ENCODE results near the gene TMEM170B.

TMEM170B gene

GRCh38 chr6:11614534-11615213 is 77.1 kb downstream of the TMEM170B start:
- DNase-seq (ENCODE audit: low read depth, low spot score), result no peak

- no peak for DNase-seq (ENCODE audit: low read depth, low spot score)
Measured at GRCh38 chr6:11615214-11615602, 77.7 kb downstream of the TMEM170B start.

DNA sequence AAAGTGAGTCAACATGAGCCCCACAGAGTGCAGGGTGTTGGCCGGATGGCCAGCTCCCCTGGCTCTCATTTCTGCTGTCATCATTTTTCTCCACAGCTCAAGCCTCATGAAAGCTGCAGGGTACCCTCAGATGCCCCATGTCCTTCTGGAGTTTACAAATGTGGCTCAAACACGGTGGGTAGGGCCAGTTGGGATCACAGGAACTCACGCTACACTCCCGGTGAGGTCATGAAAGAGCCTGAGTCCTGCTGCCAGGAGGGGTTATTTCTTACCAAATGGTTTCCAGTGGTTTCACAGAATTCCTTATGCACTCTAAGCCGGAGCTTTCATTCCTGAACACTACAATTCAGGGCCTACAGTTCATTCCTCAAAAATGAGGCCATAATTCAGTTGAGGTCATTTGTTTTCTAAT is 78.7 kb downstream of the TMEM170B start:
- DNase-seq (ENCODE audit: low read depth, low spot score), result no peak

DNA sequence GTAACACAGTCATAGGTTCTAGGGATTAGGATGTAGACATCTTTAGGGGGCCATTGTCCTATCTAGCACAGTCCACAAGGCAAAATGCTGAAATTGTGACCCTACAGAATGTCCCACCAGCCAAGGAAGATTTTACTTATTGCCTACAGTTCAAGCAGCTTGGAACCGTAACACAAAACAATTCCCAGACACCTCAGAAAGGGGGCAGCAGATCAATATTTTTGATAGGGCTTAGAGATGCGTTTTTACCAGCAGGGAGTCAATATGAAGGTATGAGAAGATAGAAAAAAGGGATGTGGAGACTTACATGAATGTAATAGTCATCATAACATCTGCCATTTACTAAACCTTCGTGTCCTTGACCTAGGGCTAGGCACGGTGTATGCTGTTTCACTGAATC is 81.0 kb downstream of the TMEM170B start:
- DNase-seq (ENCODE audit: low read depth, low spot score), result no peak

GRCh38 chr6:11621119-11621518 is 83.6 kb downstream of the TMEM170B start:
- DNase-seq (ENCODE audit: low read depth, low spot score), result no peak

DNA sequence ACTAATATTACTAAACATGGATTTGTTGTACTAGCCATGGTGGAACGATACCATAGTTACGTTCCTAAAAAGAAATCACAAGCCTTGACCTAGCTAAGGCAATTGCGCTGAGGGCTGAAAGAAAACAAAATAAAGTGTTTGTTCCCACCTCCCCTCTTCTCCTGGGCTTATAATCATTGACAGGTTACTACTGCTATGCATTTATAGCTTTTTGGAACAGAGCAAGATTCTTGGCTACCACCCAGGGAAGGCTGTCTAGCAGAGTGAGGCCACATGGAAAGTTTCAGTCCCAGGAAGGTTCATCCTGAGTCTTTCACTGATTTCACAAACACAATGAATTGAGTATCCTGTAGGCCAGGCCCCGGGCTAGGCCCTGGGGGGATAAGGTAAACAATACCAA is 84.6 kb downstream of the TMEM170B start:
- no peak for DNase-seq (ENCODE audit: low read depth, low spot score)

DNA sequence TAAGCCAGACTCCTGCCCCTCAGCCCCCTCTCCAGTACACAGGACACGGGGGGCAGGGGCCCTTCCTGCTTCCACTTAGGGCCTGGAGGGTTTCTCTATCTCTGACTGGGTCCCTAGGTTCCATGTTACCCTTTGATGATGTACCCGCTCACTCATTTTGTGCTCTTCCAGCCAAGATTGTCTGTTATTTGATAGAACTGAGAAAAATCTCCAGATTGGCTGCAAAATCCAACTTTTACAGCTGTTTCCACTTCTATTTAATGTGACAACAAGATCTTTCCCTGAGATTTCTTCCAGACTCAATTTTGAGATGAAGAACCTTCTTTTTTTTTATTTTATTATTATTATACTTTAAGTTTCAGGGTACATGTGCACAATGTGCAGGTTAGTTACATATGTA is 85.7 kb downstream of the TMEM170B start:
- DNase-seq (ENCODE audit: low read depth, low spot score), result no peak

- no peak for DNase-seq (ENCODE audit: low read depth, low spot score)
Measured at GRCh38 chr6:11625302-11625701, 87.8 kb downstream of the TMEM170B start.

GRCh38 chr6:11626356-11626755 is 88.8 kb downstream of the TMEM170B start:
- DNase-seq (ENCODE audit: low read depth, low spot score), result no peak

GRCh38 chr6:11628562-11628961 is 91.0 kb downstream of the TMEM170B start:
- DNase-seq (ENCODE audit: low read depth, low spot score), result no peak

- DNase-seq (ENCODE audit: low read depth, low spot score), result no peak
Measured at GRCh38 chr6:11631008-11631407, 93.5 kb downstream of the TMEM170B start.

DNA sequence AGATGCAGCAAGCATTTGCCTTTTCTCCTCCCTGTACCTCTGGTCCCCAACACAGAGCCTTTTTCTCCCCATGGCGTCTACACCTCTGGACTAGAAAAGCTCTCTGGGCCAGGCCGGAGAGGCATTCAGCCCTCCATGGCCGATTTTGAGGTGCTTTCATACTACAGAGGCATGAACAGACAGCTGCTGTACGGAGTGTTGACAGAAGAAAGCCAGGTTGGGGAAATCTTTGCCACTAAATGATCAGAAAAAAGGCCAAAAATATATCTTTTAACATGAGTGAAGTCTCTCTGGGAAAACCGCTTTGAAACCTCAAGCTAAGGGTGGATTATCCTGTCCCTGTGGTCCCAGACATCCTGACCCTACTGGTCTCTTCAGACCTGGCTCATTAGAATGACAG is 94.0 kb downstream of the TMEM170B start:
- no peak for DNase-seq (ENCODE audit: low read depth, low spot score)

GRCh38 chr6:11632231-11632630 is 94.7 kb downstream of the TMEM170B start:
- DNase-seq (ENCODE audit: low read depth, low spot score), result no peak

DNA sequence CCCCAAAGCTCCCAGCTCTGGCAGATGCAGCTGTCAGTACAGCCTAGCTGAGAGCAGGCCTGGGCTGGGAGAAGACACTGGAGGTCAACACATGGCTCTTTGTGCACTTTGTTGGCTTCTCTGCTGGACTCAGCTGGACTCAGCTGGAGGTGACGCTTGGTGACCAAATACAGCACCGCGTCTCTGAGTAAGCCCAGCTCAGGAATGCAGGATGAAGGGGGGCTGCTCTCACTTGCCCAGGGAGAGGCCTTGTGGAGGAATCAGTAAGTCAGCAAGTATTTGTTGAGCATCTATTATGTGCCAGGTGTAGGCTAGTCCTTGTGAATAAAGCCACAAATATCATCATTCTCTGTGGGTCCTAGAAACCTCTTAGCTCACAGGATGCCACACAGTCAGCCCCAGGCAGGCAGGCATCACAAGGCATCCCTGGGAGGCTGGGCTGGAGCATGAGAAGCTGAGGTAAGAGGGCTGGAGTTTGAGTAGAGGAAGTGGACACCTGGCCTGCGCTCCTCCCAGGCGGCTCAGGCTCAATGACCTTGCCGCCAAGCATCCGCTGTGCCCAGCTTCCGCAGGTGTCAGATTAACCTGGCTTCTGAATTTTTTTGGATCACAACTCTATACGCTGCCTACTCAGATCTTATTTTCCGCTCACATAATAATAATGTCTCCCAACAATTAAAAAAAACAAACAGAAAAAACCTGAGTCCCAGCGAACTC is 95.4 kb downstream of the TMEM170B start:
- peak; percentile 37 for DNase-seq (ENCODE audit: low read depth, low spot score)

All from ELF-1 (cell line).